RWPE1 (cell line): ENCODE results near the gene RGS3.

Experiments used
- CTCF ChIA-PET: fragments of 350-600 bp; sonication (Branson Sonifier 250); formaldehyde crosslinking; extraction: SDS; loops from one replicate; lab custom pipeline; 2021; lab: Yijun Ruan, JAX
- POLR2A ChIA-PET: fragments of 400-600 bp; formaldehyde crosslinking; extraction: SDS; loops from one replicate; lab custom pipeline; 2020; ENCODE audit warnings: antibody characterized with exemption; ENCODE audit not compliant: low non-redundant PET; lab: Yijun Ruan, JAX
- DNase-seq: peaks from one replicate; pipeline ENCODE4 v3.0.0; 2012; ENCODE audit warnings: low spot score
- H3K27ac ChIP-seq: fragments of 450-650 bp; 2 replicates; pipeline ENCODE4 v1.5.1; 2017
- TF ChIP-seq, protein P1 (sequence below): fragments of 450-650 bp; conservative IDR thresholded peaks from 2 replicates; pipeline ENCODE4 v1.5.1; 2017; ENCODE audit warnings: low read depth, mild to moderate bottlenecking

The RGS3 gene

GRCh38 chr9:113541019-113541900, 77.7 kb downstream of the RGS3 start:
- TF ChIP-seq, protein P1, sequence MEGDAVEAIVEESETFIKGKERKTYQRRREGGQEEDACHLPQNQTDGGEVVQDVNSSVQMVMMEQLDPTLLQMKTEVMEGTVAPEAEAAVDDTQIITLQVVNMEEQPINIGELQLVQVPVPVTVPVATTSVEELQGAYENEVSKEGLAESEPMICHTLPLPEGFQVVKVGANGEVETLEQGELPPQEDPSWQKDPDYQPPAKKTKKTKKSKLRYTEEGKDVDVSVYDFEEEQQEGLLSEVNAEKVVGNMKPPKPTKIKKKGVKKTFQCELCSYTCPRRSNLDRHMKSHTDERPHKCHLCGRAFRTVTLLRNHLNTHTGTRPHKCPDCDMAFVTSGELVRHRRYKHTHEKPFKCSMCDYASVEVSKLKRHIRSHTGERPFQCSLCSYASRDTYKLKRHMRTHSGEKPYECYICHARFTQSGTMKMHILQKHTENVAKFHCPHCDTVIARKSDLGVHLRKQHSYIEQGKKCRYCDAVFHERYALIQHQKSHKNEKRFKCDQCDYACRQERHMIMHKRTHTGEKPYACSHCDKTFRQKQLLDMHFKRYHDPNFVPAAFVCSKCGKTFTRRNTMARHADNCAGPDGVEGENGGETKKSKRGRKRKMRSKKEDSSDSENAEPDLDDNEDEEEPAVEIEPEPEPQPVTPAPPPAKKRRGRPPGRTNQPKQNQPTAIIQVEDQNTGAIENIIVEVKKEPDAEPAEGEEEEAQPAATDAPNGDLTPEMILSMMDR: no peak
- ChIA-PET CTCF (interaction anchor here (0.6 kb wide), 1 partner anchor 25 kb away, joined by 3 read pairs; no protein-coding TSS in a partner anchor), POLR2A (no interaction called here)
- H3K27ac ChIP-seq: no peak overlapping the region
- DNase-seq: peak; percentile 63

GRCh38 chr9:113542006-113542405, 78.5 kb downstream of the RGS3 start:
- ChIA-PET POLR2A (no interaction called here), CTCF (interaction anchor here (0.6 kb wide), 1 partner anchor 26 kb away, joined by 3 read pairs; no protein-coding TSS in a partner anchor)
- TF ChIP-seq, protein P1: no peak
- no peak overlapping the region for H3K27ac ChIP-seq
- DNase-seq: no peak

- POLR2A ChIA-PET: no interaction called here
- TF ChIP-seq, protein P1: no peak
- CTCF ChIA-PET: no interaction called here
- no peak for DNase-seq
- no peak overlapping the region for H3K27ac ChIP-seq
Observed at GRCh38 chr9:113542741-113543140, 79.2 kb downstream of the RGS3 start.

DNA sequence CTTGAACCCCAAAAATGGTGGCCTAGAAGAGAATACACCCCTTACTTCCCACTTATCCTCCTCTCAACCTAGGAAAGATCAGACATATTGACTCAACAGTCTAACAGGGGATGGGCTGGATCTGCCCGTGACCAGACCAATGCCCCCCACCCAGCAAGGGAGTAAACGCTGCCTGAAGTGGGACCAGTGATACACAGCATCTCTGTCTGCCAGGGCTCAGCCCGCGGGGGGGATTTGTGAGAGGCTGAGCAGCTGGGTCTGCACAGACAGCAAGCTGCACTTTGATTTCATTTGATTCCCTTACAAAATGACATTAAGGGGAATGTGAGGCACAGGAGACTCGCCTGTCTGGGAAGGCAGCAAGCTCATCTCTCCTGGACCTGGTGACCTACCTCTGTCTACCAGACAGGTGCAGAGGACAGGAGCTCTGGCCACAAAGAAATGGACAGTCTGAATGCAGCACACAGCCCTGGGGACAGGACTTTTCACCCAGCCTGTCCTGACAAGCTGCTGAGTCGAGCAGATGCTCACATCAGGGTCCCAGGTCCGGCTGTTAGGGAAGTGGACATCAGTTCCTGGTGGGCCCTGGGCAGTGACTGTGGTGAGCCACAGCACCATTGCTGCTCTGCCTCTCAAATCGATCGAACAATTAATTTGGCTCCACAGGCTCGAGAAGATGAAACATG, 79.9 kb downstream of the RGS3 start:
- ChIA-PET CTCF (no interaction called here), POLR2A (no interaction called here)
- H3K27ac ChIP-seq: no peak overlapping the region
- TF ChIP-seq, protein P1: no peak
- no peak for DNase-seq

GRCh38 chr9:113543982-113544303, 80.4 kb downstream of the RGS3 start:
- no peak overlapping the region for H3K27ac ChIP-seq
- DNase-seq: no peak
- CTCF ChIA-PET: interaction anchor here (0.9 kb wide), 1 partner anchor 13 kb away, joined by 3 read pairs; no protein-coding TSS in a partner anchor
- TF ChIP-seq, protein P1: no peak
- POLR2A ChIA-PET: no interaction called here

- CTCF ChIA-PET: interaction anchor here (0.7 to 1.5 kb wide), 5 partner anchors 12 to 1285 kb away, joined by 3 to 4 read pairs (median 3); no protein-coding TSS in a partner anchor
- POLR2A ChIA-PET: no interaction called here
- TF ChIP-seq, protein P1: no peak
Observed at GRCh38 chr9:113545068-113545467, 81.5 kb downstream of the RGS3 start.

More at GRCh38 chr9:113545068-113545467, 81.5 kb downstream of the RGS3 start:
- no peak for DNase-seq
- no peak overlapping the region for H3K27ac ChIP-seq
